Posterior vena cava (tissue), 2 donors: Measurements from ENCODE around the gene VAV2. TPM values are rescaled to one million over a fixed set of nuclear protein-coding genes. Genes with fewer than 3 reads are reported as not detected.
"Not testable (repeated sequence)": the region's sequence is repeated elsewhere in the genome, so short reads cannot be mapped to it uniquely, and the experiment has no call there.

Source experiments
- DNase-seq: peaks from one replicate; pipeline ENCODE4 v3.0.0-alpha.2; 2020; ENCODE audit warnings: low spot score
- intact Hi-C, 2 donors: fragments of 100-400 bp; cut with DNase I; formaldehyde crosslinking; loops; one replicate each; pipeline versions ENCODE4 v1.14.1 to v1.14.2; 2022 to 2023
- total RNA-seq, 2 donors: library from RNA; stranded (reverse); fragmentation: NEBNext Ultra II Directional; extraction: Animal tissue kit (Norgen Biotek cat#: 25700); gene quantifications; one replicate each; pipeline ENCODE4 v1.2.1, GENCODE V29; 2021
- donor health status: DM: yes; HTN: yes; CAD: no.
- donor health status: DM: yes; HTN: yes; CAD: no.

The VAV2 gene
- total RNA-seq, 2 donors from 2014 or later = 12.9 to 17.9 TPM

GRCh38 chr9:133768371-133768858 lies 223.7 kb downstream of the VAV2 start:
- intact Hi-C loops = no loop called here
- no peak for DNase-seq

GRCh38 chr9:133767625-133768024 lies 224.5 kb downstream of the VAV2 start:
- peak; percentile 45 for DNase-seq
- intact Hi-C loops = no loop called here

GRCh38 chr9:133767008-133767407 lies 225.1 kb downstream of the VAV2 start:
- no peak for DNase-seq
- intact Hi-C loops = no loop called here

- intact Hi-C loops, DNase-seq: not testable (repeated sequence)
These were observed 225.9 kb downstream of the VAV2 start for GRCh38 chr9:133766234-133766633.

- peak; percentile 67 for DNase-seq
- intact Hi-C loops = no loop called here
These were observed 228.6 kb downstream of the VAV2 start for GRCh38 chr9:133763272-133764183.

- DNase-seq = peak; percentile 72
These were observed 229.4 kb downstream of the VAV2 start for GRCh38 chr9:133762488-133763271.

GRCh38 chr9:133761641-133762248 lies 230.4 kb downstream of the VAV2 start:
- peak; percentile 69 for DNase-seq
- intact Hi-C loops = no loop called here

More at GRCh38 chr9:133762488-133763271, 229.4 kb downstream of the VAV2 start:
- intact Hi-C loops = no loop called here

- intact Hi-C loops = no loop called here
- no peak for DNase-seq
These were observed 231.3 kb downstream of the VAV2 start for GRCh38 chr9:133760713-133761290.

- DNase-seq = peak; percentile 78
- intact Hi-C loops = no loop called here
These were observed 232.2 kb downstream of the VAV2 start for GRCh38 chr9:133759946-133760345.

- DNase-seq = peak; percentile 89
These were observed 232.8 kb downstream of the VAV2 start for GRCh38 chr9:133759146-133759900.

GRCh38 chr9:133758228-133758627 lies 233.9 kb downstream of the VAV2 start:
- peak; percentile 53 for DNase-seq
- intact Hi-C loops = no loop called here

More at GRCh38 chr9:133759146-133759900, 232.8 kb downstream of the VAV2 start:
- intact Hi-C loops = no loop called here

GRCh38 chr9:133754688-133755227 lies 237.4 kb downstream of the VAV2 start:
- no peak for DNase-seq
- intact Hi-C loops = no loop called here

GRCh38 chr9:133754187-133754586 lies 237.9 kb downstream of the VAV2 start:
- no peak for DNase-seq
- intact Hi-C loops = no loop called here

- intact Hi-C loops = no loop called here
- DNase-seq = no peak
These were observed 239.2 kb downstream of the VAV2 start for GRCh38 chr9:133752739-133753446.

- DNase-seq = no peak
- intact Hi-C loops = no loop called here
These were observed 241.0 kb downstream of the VAV2 start for GRCh38 chr9:133750982-133751649.

GRCh38 chr9:133747309-133747708 lies 244.8 kb downstream of the VAV2 start:
- no peak for DNase-seq
- intact Hi-C loops = no loop called here

GRCh38 chr9:133744528-133744927 lies 247.6 kb downstream of the VAV2 start:
- intact Hi-C loops, DNase-seq: not testable (repeated sequence)
